HFF-Myc (cell line): Measurements from ENCODE around the gene IFITM5.
"Not testable (repeated sequence)": the region's sequence is repeated elsewhere in the genome, so short reads cannot be mapped to it uniquely, and the experiment has no call there.

ENCODE experiments used
- DNase-seq: peaks from one replicate; pipeline ENCODE4 v3.0.0-alpha.2; 2011; ENCODE audit warnings: low read depth; ENCODE audit errors: extremely low read depth
- H3K4me3 ChIP-seq: replicated peaks from 2 replicates; pipeline ENCODE4 v1.5.1; 2011; ENCODE audit warnings: low read depth, mild to moderate bottlenecking, control low read depth, low read length
- TF ChIP-seq, protein P1 (sequence below): IDR thresholded peaks from 2 replicates; pipeline ENCODE4 v1.5.1; 2012; ENCODE audit warnings: mild to moderate bottlenecking, low read depth, low read length, control low read depth; ENCODE audit errors: missing control alignments

Gene IFITM5

DNA sequence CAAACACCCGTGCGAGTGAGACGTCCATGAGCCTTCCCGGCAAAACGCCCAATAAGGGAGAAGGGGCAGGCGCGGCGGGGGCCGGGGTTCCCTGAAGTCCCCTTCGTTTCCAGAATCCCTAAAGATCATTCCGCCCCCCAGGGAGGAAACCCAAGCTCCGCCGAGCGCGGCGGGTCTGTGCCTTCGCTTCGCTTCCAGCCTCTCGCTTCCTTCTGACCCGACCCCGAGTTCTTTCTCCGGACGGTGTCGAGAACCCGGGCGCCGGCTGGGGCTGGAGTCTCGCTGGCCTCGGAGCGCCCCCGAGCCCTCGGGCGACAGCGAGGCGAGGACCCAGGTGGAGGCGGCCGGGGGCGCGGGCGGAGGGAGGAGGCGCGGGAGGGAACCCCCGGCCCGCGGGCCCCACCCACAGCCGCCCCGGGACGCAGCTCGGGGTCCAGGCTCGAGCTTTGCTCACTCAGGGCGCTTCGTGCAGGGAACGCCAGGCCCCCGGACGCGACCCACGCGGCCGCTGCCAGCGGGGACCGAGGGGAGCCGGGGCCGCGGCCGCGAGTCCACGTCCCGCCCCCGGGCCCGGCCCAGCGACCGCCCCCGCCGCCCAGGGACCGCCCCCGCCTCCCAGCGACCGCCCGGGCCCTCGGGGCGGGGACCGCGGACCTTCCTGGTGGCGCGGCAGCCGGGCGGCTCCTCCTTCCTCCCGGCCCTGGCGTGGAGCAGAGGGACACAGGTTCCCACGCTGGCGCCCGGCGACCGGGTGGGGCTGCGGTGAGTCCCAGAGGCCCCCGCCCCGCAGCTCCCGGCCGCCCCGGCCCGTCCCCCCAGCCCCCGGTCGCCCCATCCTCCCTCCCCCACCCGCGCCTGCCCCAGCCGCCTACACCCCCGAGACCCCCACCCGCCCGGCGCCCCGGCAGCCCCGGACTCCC is 10.6 kb downstream of the IFITM5 start, which contains the start of gene PGGHG:
TSS of gene PGGHG (plus strand) at position 649 of the 920 bp plus-strand sequence. CDS start 691 bp downstream, outside the sequence.
- no peak for DNase-seq
- H3K4me3 ChIP-seq = peak within 1 kb of the TSS; percentile 48
- TF ChIP-seq, protein P1, sequence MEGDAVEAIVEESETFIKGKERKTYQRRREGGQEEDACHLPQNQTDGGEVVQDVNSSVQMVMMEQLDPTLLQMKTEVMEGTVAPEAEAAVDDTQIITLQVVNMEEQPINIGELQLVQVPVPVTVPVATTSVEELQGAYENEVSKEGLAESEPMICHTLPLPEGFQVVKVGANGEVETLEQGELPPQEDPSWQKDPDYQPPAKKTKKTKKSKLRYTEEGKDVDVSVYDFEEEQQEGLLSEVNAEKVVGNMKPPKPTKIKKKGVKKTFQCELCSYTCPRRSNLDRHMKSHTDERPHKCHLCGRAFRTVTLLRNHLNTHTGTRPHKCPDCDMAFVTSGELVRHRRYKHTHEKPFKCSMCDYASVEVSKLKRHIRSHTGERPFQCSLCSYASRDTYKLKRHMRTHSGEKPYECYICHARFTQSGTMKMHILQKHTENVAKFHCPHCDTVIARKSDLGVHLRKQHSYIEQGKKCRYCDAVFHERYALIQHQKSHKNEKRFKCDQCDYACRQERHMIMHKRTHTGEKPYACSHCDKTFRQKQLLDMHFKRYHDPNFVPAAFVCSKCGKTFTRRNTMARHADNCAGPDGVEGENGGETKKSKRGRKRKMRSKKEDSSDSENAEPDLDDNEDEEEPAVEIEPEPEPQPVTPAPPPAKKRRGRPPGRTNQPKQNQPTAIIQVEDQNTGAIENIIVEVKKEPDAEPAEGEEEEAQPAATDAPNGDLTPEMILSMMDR = no peak

DNA sequence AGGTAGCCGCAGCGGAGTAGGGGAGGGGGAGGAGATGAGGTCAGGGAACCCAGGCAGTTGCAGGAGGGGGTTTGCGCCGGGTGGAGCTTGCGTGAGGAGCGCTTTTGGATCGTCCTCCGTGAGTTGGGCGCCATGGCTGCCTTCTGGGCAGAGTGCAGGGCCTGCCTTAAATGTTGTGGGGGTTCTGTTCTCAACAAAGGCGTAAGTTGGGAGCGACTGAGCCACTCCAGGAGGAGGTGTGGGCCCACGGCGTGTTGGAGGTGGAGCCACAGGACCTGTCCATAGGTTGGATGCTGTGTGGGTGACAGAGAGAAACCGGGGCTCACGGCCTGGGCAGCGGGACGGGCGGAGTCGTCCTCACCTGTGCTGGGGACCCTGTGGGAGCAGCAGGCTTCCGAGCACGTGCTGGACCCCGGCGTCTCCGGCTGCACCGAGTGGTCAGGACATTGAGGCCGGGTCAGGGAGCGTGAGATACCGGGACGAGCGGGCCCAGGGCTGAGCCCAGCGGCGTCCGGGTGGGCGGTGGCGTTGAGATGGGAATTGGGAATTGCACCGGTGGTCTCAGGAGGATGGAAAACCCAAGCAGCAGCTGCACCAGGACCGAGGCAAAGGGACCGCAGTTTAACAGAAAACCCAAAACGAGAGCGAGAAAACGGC is 11.4 kb downstream of the IFITM5 start:
- DNase-seq = no peak
- H3K4me3 ChIP-seq = peak overlapping the region; percentile 48
- TF ChIP-seq, protein P1 = no peak

DNA sequence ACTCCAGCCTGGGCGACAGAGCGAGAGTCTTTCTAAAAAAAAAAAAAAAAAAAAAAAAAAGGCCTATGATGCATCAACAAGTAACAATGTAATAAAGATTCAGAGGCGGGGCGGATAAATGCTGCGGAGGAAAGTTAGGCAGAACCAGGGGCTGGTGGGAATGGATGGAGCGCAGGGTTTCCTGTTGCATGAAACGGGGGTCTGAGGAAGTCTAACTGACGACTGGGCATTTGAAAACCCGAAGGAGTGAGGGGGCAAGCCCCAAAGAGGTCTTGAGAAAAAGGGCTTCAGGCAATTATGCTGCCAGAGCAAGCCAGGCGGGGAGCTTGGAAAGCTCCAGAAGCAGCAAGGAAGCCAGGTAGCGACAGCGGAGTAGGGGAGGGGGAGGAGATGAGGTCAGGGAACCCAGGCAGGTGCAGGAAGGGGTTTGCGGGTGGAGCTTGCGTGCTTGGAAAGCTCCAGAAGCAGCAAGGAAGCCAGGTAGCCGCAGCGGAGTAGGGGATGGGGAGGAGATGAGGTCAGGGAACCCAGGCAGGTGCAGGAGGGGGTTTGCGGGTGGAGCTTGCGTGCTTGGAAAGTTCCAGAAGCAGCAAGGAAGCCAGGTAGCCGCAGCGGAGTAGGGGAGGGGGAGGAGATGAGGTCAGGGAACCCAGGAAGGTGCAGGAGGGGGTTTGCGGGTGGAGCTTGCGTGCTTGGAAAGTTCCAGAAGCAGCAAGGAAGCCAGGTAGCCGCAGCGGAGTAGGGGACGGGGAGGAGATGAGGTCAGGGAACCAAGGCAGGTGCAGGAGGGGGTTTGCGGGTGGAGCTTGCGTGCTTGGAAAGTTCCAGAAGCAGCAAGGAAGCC is 12.1 kb downstream of the IFITM5 start:
- not testable (repeated sequence) for DNase-seq, H3K4me3 ChIP-seq

DNA sequence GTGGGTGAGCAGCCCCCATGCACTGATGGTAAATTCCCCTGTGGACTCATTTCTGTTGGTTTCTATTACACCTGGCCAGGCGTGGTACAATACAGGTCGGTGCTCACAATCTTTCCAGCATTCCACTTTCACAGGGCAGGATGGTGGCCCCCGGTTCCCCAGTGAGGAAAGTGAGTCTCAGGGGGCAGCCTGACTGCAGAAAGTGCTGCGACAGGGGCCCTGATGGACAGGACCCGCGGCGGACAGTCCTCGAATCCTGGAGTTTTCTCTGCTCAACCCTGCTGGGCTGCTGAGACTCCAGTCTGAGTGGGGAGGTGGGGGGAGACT is 13.5 kb downstream of the IFITM5 start:
- H3K4me3 ChIP-seq = no peak overlapping the region
- TF ChIP-seq, protein P1 = no peak
- no peak for DNase-seq

DNA sequence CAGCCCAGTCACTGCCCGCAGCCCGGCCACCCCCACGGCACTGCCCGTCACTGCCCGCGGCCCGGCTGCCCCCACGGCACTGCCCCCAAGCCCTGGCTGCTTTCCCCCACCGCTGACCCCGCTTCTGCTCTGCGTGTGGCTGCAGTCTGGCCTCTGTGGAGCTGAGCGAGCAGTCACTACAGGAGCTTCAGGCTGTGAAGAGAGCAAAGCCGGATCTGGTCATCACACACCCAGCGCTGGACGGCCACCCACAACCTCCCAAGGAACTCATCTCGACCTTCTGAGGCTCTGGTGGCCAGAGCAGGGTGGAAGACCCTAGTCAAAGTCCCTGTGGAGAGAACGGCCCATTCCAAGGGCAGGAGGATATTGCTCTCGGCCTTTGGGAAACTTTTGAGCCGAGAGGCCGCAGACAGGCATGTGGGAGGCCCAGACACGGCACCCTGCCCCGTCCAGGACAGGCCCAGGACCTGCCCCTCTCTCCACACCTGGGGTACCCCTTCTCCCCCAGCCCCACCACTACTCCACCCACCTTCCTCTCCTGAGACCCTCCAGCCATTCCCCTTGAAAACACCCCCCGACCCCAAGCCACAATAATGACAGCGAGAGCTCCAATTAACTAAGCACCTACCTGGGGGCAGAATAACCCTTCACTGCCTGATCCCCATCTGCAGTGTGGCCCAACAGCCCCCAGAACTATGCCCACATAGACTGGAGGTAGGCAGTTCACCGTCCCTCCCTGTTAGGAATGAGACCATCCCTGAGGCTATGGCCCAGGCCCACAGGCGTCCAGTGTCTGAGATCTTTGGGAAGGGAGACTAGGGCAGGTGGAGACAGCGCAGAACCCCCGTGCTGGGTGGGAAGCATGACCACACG is 14.1 kb downstream of the IFITM5 start:
- no peak overlapping the region for H3K4me3 ChIP-seq
- DNase-seq = no peak
- TF ChIP-seq, protein P1 = no peak

DNA sequence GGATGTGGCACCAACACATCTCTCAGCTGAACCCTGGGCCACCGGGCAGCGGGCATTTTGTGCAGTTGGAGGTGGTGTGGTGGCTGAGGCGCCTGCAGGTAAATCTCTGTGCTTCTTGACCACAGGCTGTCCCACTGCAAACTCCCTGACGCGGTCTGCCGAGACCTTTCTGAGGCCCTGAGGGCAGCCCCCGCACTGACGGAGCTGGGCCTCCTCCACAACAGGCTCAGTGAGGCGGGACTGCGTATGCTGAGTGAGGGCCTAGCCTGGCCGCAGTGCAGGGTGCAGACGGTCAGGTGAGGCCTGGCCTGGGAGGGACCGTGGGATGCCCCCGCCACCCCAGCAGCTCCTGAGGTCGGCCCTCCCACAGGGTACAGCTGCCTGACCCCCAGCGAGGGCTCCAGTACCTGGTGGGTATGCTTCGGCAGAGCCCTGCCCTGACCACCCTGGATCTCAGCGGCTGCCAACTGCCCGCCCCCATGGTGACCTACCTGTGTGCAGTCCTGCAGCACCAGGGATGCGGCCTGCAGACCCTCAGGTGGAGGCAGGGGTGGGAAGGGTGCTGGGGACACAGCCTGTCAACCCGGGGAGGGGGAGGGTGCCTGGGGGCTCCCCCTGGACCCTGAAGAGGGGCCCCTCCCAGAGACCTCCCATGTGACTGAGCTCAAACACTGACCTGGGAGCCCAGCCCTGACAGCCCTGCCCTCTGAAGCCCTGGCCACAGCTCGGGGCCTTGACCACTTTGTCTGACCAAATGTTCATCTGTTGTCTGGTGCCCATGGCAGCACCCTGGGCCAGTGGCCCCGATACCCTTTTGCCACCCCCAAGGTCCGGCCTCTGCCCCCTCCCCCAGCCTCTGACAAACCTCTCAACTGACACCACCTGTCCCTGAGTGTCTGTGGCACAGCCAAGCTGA is 15.0 kb downstream of the IFITM5 start:
- TF ChIP-seq, protein P1 = no peak
- H3K4me3 ChIP-seq = no peak overlapping the region
- no peak for DNase-seq
